Measurements from ENCODE around the gene MED13L. TPM values are rescaled to one million over a fixed set of nuclear protein-coding genes. Genes with fewer than 3 reads are reported as not detected.

MED13L gene
- total RNA-seq, 1 donor from 2014 or later = 179 TPM

GRCh38 chr12:116194935-116195431 is 82.5 kb downstream of the MED13L start:
- peaks cover 18 to 34% (median 23%) of the 10 kb centered on the region in 3 donors for H3K4me1 ChIP-seq (ENCODE audit: control insufficient read depth in 3 of 3, insufficient read depth in 3 of 3, low read length in 3 of 3)
- H3K9me3 ChIP-seq (ENCODE audit: control insufficient read depth in 3 of 3, low read length in 3 of 3) = no peaks in the 10 kb centered on the region

GRCh38 chr12:116189692-116190091 is 87.8 kb downstream of the MED13L start:
- no peak overlapping the region for H3K27ac ChIP-seq (ENCODE audit: low read depth, low read length)

More at GRCh38 chr12:116194935-116195431, 82.5 kb downstream of the MED13L start:
- no peaks in the 10 kb centered on the region for H3K27me3 ChIP-seq (ENCODE audit: control insufficient read depth in 3 of 3, insufficient read depth in 3 of 3, low read length in 3 of 3)
- H3K4me3 ChIP-seq (ENCODE audit: low read length in 3 of 3) = no peak overlapping the region
- H3K27ac ChIP-seq (ENCODE audit: low read depth, low read length) = no peak overlapping the region
- H3K9ac ChIP-seq (ENCODE audit: low read depth in 1 of 3, low read length in 3 of 3) = no peak overlapping the region
- no peaks in the 10 kb centered on the region for H3K36me3 ChIP-seq (ENCODE audit: control insufficient read depth in 3 of 3, insufficient read depth in 3 of 3, low read length in 3 of 3)

GRCh38 chr12:116188581-116188980 is 88.9 kb downstream of the MED13L start:
- no peak overlapping the region for H3K9ac ChIP-seq (ENCODE audit: low read depth in 1 of 3, low read length in 3 of 3)
- H3K4me1 ChIP-seq (ENCODE audit: control insufficient read depth in 3 of 3, insufficient read depth in 3 of 3, low read length in 3 of 3) = peaks cover 16 to 25% (median 21%) of the 10 kb centered on the region in 3 donors
- no peaks in the 10 kb centered on the region for H3K27me3 ChIP-seq (ENCODE audit: control insufficient read depth in 3 of 3, insufficient read depth in 3 of 3, low read length in 3 of 3)
- H3K36me3 ChIP-seq (ENCODE audit: control insufficient read depth in 3 of 3, insufficient read depth in 3 of 3, low read length in 3 of 3) = no peaks in the 10 kb centered on the region
- no peak overlapping the region for H3K27ac ChIP-seq (ENCODE audit: low read depth, low read length)
- H3K9me3 ChIP-seq (ENCODE audit: control insufficient read depth in 3 of 3, low read length in 3 of 3) = no peaks in the 10 kb centered on the region
- H3K4me3 ChIP-seq (ENCODE audit: low read length in 3 of 3) = no peak overlapping the region

More at GRCh38 chr12:116189692-116190091, 87.8 kb downstream of the MED13L start:
- peaks cover 10 to 21% (median 21%) of the 10 kb centered on the region in 3 donors for H3K4me1 ChIP-seq (ENCODE audit: control insufficient read depth in 3 of 3, insufficient read depth in 3 of 3, low read length in 3 of 3)
- H3K9ac ChIP-seq (ENCODE audit: low read depth in 1 of 3, low read length in 3 of 3) = no peak overlapping the region
- no peak overlapping the region for H3K4me3 ChIP-seq (ENCODE audit: low read length in 3 of 3)
- H3K9me3 ChIP-seq (ENCODE audit: control insufficient read depth in 3 of 3, low read length in 3 of 3) = no peaks in the 10 kb centered on the region
- H3K36me3 ChIP-seq (ENCODE audit: control insufficient read depth in 3 of 3, insufficient read depth in 3 of 3, low read length in 3 of 3) = no peaks in the 10 kb centered on the region
- H3K27me3 ChIP-seq (ENCODE audit: control insufficient read depth in 3 of 3, insufficient read depth in 3 of 3, low read length in 3 of 3) = no peaks in the 10 kb centered on the region

- Histone ChIP-seq H3K9ac (ENCODE audit: low read depth in 1 of 3, low read length in 3 of 3) (peak overlapping the region in 1 of 3 donors; percentile 34), H3K27me3 (ENCODE audit: control insufficient read depth in 3 of 3, insufficient read depth in 3 of 3, low read length in 3 of 3) (no peaks in the 10 kb centered on the region), H3K4me3 (ENCODE audit: low read length in 3 of 3) (no peak overlapping the region), H3K27ac (ENCODE audit: low read depth, low read length) (no peak overlapping the region), H3K9me3 (ENCODE audit: control insufficient read depth in 3 of 3, low read length in 3 of 3) (no peaks in the 10 kb centered on the region), H3K36me3 (ENCODE audit: control insufficient read depth in 3 of 3, insufficient read depth in 3 of 3, low read length in 3 of 3) (no peaks in the 10 kb centered on the region), H3K4me1 (ENCODE audit: control insufficient read depth in 3 of 3, insufficient read depth in 3 of 3, low read length in 3 of 3) (peaks cover 18 to 28% (median 27%) of the 10 kb centered on the region in 3 donors)
These were observed 90.4 kb downstream of the MED13L start for GRCh38 chr12:116187151-116187511.

GRCh38 chr12:116186482-116187150 is 90.9 kb downstream of the MED13L start:
- no peaks in the 10 kb centered on the region for H3K27me3 ChIP-seq (ENCODE audit: control insufficient read depth in 3 of 3, insufficient read depth in 3 of 3, low read length in 3 of 3)
- H3K9me3 ChIP-seq (ENCODE audit: control insufficient read depth in 3 of 3, low read length in 3 of 3) = no peaks in the 10 kb centered on the region
- no peak overlapping the region for H3K27ac ChIP-seq (ENCODE audit: low read depth, low read length)
- no peaks in the 10 kb centered on the region for H3K36me3 ChIP-seq (ENCODE audit: control insufficient read depth in 3 of 3, insufficient read depth in 3 of 3, low read length in 3 of 3)
- peaks cover 18 to 29% (median 27%) of the 10 kb centered on the region in 3 donors for H3K4me1 ChIP-seq (ENCODE audit: control insufficient read depth in 3 of 3, insufficient read depth in 3 of 3, low read length in 3 of 3)
- peak overlapping the region in 1 of 3 donors; percentile 34 for H3K9ac ChIP-seq (ENCODE audit: low read depth in 1 of 3, low read length in 3 of 3)
- no peak overlapping the region for H3K4me3 ChIP-seq (ENCODE audit: low read length in 3 of 3)

- H3K4me1 ChIP-seq (ENCODE audit: control insufficient read depth in 3 of 3, insufficient read depth in 3 of 3, low read length in 3 of 3) = peaks cover 17 to 34% (median 31%) of the 10 kb centered on the region in 3 donors
- H3K9ac ChIP-seq (ENCODE audit: low read depth in 1 of 3, low read length in 3 of 3) = no peak overlapping the region
These were observed 92.7 kb downstream of the MED13L start for GRCh38 chr12:116184763-116185162.

GRCh38 chr12:116183741-116184141 is 93.8 kb downstream of the MED13L start:
- H3K4me1 ChIP-seq (ENCODE audit: control insufficient read depth in 3 of 3, insufficient read depth in 3 of 3, low read length in 3 of 3) = peaks cover 19 to 36% (median 31%) of the 10 kb centered on the region in 3 donors
- no peaks in the 10 kb centered on the region for H3K27me3 ChIP-seq (ENCODE audit: control insufficient read depth in 3 of 3, insufficient read depth in 3 of 3, low read length in 3 of 3)
- H3K9ac ChIP-seq (ENCODE audit: low read depth in 1 of 3, low read length in 3 of 3) = no peak overlapping the region
- no peak overlapping the region for H3K27ac ChIP-seq (ENCODE audit: low read depth, low read length)
- no peak overlapping the region for H3K4me3 ChIP-seq (ENCODE audit: low read length in 3 of 3)
- no peaks in the 10 kb centered on the region for H3K36me3 ChIP-seq (ENCODE audit: control insufficient read depth in 3 of 3, insufficient read depth in 3 of 3, low read length in 3 of 3)
- H3K9me3 ChIP-seq (ENCODE audit: control insufficient read depth in 3 of 3, low read length in 3 of 3) = no peaks in the 10 kb centered on the region

More at GRCh38 chr12:116184763-116185162, 92.7 kb downstream of the MED13L start:
- H3K36me3 ChIP-seq (ENCODE audit: control insufficient read depth in 3 of 3, insufficient read depth in 3 of 3, low read length in 3 of 3) = no peaks in the 10 kb centered on the region
- no peaks in the 10 kb centered on the region for H3K9me3 ChIP-seq (ENCODE audit: control insufficient read depth in 3 of 3, low read length in 3 of 3)
- H3K27me3 ChIP-seq (ENCODE audit: control insufficient read depth in 3 of 3, insufficient read depth in 3 of 3, low read length in 3 of 3) = no peaks in the 10 kb centered on the region
- no peak overlapping the region for H3K27ac ChIP-seq (ENCODE audit: low read depth, low read length)
- no peak overlapping the region for H3K4me3 ChIP-seq (ENCODE audit: low read length in 3 of 3)

GRCh38 chr12:116182359-116183063 is 95.0 kb downstream of the MED13L start:
- H3K27ac ChIP-seq (ENCODE audit: low read depth, low read length) = no peak overlapping the region
- no peak overlapping the region for H3K4me3 ChIP-seq (ENCODE audit: low read length in 3 of 3)
- no peaks in the 10 kb centered on the region for H3K36me3 ChIP-seq (ENCODE audit: control insufficient read depth in 3 of 3, insufficient read depth in 3 of 3, low read length in 3 of 3)
- H3K27me3 ChIP-seq (ENCODE audit: control insufficient read depth in 3 of 3, insufficient read depth in 3 of 3, low read length in 3 of 3) = no peaks in the 10 kb centered on the region
- no peaks in the 10 kb centered on the region for H3K9me3 ChIP-seq (ENCODE audit: control insufficient read depth in 3 of 3, low read length in 3 of 3)
- H3K9ac ChIP-seq (ENCODE audit: low read depth in 1 of 3, low read length in 3 of 3) = no peak overlapping the region
- peaks cover 19 to 35% (median 25%) of the 10 kb centered on the region in 3 donors for H3K4me1 ChIP-seq (ENCODE audit: control insufficient read depth in 3 of 3, insufficient read depth in 3 of 3, low read length in 3 of 3)

- Histone ChIP-seq H3K27ac (ENCODE audit: low read depth, low read length) (no peak overlapping the region), H3K27me3 (ENCODE audit: control insufficient read depth in 3 of 3, insufficient read depth in 3 of 3, low read length in 3 of 3) (no peaks in the 10 kb centered on the region), H3K36me3 (ENCODE audit: control insufficient read depth in 3 of 3, insufficient read depth in 3 of 3, low read length in 3 of 3) (no peaks in the 10 kb centered on the region), H3K4me1 (ENCODE audit: control insufficient read depth in 3 of 3, insufficient read depth in 3 of 3, low read length in 3 of 3) (peaks cover 10 to 27% (median 13%) of the 10 kb centered on the region in 3 donors), H3K9ac (ENCODE audit: low read depth in 1 of 3, low read length in 3 of 3) (no peak overlapping the region), H3K9me3 (ENCODE audit: control insufficient read depth in 3 of 3, low read length in 3 of 3) (no peaks in the 10 kb centered on the region), H3K4me3 (ENCODE audit: low read length in 3 of 3) (no peak overlapping the region)
These were observed 97.0 kb downstream of the MED13L start for GRCh38 chr12:116180448-116180847.

- no peak overlapping the region for H3K4me3 ChIP-seq (ENCODE audit: low read length in 3 of 3)
- H3K36me3 ChIP-seq (ENCODE audit: control insufficient read depth in 3 of 3, insufficient read depth in 3 of 3, low read length in 3 of 3) = no peaks in the 10 kb centered on the region
- H3K27me3 ChIP-seq (ENCODE audit: control insufficient read depth in 3 of 3, insufficient read depth in 3 of 3, low read length in 3 of 3) = no peaks in the 10 kb centered on the region
- no peak overlapping the region for H3K9ac ChIP-seq (ENCODE audit: low read depth in 1 of 3, low read length in 3 of 3)
- no peak overlapping the region for H3K27ac ChIP-seq (ENCODE audit: low read depth, low read length)
- H3K4me1 ChIP-seq (ENCODE audit: control insufficient read depth in 3 of 3, insufficient read depth in 3 of 3, low read length in 3 of 3) = peaks cover 10 to 28% (median 13%) of the 10 kb centered on the region in 3 donors
- H3K9me3 ChIP-seq (ENCODE audit: control insufficient read depth in 3 of 3, low read length in 3 of 3) = no peaks in the 10 kb centered on the region
These were observed 98.1 kb downstream of the MED13L start for GRCh38 chr12:116179384-116179783.

Data from skeletal muscle tissue (tissue), 4 donors.